Colonic mucosa (tissue), 4 donors: ENCODE data around the gene DNMT1. TPM values are rescaled to one million over a fixed set of nuclear protein-coding genes. Genes with fewer than 3 reads are reported as not detected.

Experiments
- DNase-seq: peaks from one replicate; pipeline ENCODE4 v3.0.0-alpha.2; 2020
- H3K27ac ChIP-seq: fragments of 200-600 bp; one replicate; pipeline ENCODE4 v1.8.0; 2021
- H3K27me3 ChIP-seq: fragments of 200-600 bp; one replicate; pipeline ENCODE4 v1.8.0; 2021
- H3K36me3 ChIP-seq: fragments of 200-600 bp; one replicate; pipeline ENCODE4 v1.8.0; 2021
- H3K4me1 ChIP-seq: fragments of 200-600 bp; one replicate; pipeline ENCODE4 v1.8.0; 2021; ENCODE audit warnings: mild to moderate bottlenecking
- H3K4me3 ChIP-seq: fragments of 200-600 bp; one replicate; pipeline ENCODE4 v1.8.0; 2021
- H3K9ac ChIP-seq, 2 donors: one replicate each; pipeline ENCODE4 v1.7.0; 2013; ENCODE audit warnings: control low read depth in 2 of 2, low read depth in 2 of 2, low read length in 2 of 2
- H3K9me3 ChIP-seq: fragments of 200-600 bp; one replicate; pipeline ENCODE4 v1.8.0; 2021
- CTCF ChIP-seq: fragments of 200-600 bp; IDR thresholded peaks from one replicate; pipeline ENCODE4 v1.8.0; 2022; ENCODE audit warnings: antibody characterized with exemption, mild to moderate bottlenecking
- intact Hi-C: fragments of 100-400 bp; cut with DNase I; formaldehyde crosslinking; loops from one replicate; pipeline ENCODE4 v1.14.1; 2022
- total RNA-seq, 2 donors: library from RNA; stranded (reverse); fragmentation: NEBNext Ultra II Directional in 1 of 2; extraction: Animal tissue kit (Norgen Biotek cat#: 25700) in 1 of 2; gene quantifications; one replicate each; pipeline ENCODE4 v1.2.1, GENCODE V29; 2021
- donor health status: healthy.
- donor health status: DM: no; HTN: no; CAD: no.
- donor health status: DM: no; HTN: no; CAD: no.

Gene DNMT1
- total RNA-seq, 2 donors from 2014 or later = 36.3 to 139 TPM

GRCh38 chr19:10114651-10115391 is 79.9 kb downstream of the DNMT1 start:
- DNase-seq = no peak
- intact Hi-C loops = no loop called here
- H3K4me1 ChIP-seq = no peaks in the 10 kb centered on the region

DNA sequence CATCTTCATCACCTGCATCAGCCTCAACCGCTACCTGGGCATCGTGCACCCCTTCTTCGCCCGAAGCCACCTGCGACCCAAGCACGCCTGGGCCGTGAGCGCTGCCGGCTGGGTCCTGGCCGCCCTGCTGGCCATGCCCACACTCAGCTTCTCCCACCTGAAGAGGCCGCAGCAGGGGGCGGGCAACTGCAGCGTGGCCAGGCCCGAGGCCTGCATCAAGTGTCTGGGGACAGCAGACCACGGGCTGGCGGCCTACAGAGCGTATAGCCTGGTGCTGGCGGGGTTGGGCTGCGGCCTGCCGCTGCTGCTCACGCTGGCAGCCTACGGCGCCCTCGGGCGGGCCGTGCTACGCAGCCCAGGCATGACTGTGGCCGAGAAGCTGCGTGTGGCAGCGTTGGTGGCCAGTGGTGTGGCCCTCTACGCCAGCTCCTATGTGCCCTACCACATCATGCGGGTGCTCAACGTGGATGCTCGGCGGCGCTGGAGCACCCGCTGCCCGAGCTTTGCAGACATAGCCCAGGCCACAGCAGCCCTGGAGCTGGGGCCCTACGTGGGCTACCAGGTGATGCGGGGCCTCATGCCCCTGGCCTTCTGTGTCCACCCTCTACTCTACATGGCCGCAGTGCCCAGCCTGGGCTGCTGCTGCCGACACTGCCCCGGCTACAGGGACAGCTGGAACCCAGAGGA is 80.6 kb downstream of the DNMT1 start:
- H3K4me3 ChIP-seq = no peak overlapping the region
- intact Hi-C loops = no loop called here
- TF ChIP-seq CTCF = no peak
- H3K27ac ChIP-seq = no peak overlapping the region
- H3K36me3 ChIP-seq = peaks cover 27% of the 10 kb centered on the region
- H3K9ac ChIP-seq = no peak overlapping the region
- DNase-seq = no peak
- H3K9me3 ChIP-seq = no peaks in the 10 kb centered on the region
- no peaks in the 10 kb centered on the region for H3K4me1 ChIP-seq
- no peaks in the 10 kb centered on the region for H3K27me3 ChIP-seq

More at GRCh38 chr19:10114651-10115391, 79.9 kb downstream of the DNMT1 start:
- H3K27ac ChIP-seq = no peak overlapping the region
- no peaks in the 10 kb centered on the region for H3K9me3 ChIP-seq
- H3K27me3 ChIP-seq = no peaks in the 10 kb centered on the region
- TF ChIP-seq CTCF = no peak
- no peak overlapping the region for H3K9ac ChIP-seq
- no peak overlapping the region for H3K4me3 ChIP-seq
- peaks cover 22% of the 10 kb centered on the region for H3K36me3 ChIP-seq

GRCh38 chr19:10113592-10113963 is 81.2 kb downstream of the DNMT1 start:
- H3K27ac ChIP-seq = no peak overlapping the region
- peaks cover 27% of the 10 kb centered on the region for H3K36me3 ChIP-seq
- peak overlapping the region in 1 of 2 donors; percentile 12 for H3K9ac ChIP-seq
- H3K4me1 ChIP-seq = no peaks in the 10 kb centered on the region
- no peak overlapping the region for H3K4me3 ChIP-seq
- intact Hi-C loops = no loop called here
- TF ChIP-seq CTCF = no peak
- H3K9me3 ChIP-seq = no peaks in the 10 kb centered on the region
- H3K27me3 ChIP-seq = no peaks in the 10 kb centered on the region
- no peak for DNase-seq

DNA sequence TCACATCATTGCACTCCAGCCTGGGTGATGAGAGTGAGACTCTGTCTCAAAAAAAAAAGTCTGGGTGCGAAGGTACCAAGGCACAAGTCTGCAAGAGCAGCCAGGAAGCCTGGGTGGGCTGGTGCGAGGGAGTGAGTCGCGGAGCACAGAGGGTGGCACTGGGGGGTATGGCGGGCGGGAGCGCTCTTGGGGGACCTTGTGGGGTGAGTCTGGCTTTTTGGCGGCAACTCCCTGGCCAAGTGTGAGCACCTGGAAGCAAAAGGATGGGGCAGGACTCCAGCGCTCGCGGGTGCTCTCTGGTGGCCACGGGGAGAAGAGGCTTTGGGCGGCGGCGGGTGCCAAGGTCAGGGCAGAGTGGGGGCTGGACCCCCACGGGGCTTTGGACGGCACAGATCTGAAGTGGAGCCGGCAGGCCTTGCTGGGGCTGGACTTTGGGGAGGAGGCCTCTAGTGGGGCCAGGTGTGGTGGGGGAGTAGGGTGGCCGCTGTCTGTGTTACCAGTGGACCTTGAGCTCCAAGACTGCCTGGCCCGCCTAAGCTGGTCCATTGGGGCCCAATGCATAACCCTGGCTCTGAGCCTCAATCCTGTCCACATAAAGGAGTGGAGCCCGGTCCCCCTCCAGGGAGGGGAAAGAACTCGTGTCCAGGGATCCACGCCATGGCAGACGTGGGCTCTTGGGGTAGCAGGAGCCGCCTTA is 81.7 kb downstream of the DNMT1 start:
- Histone ChIP-seq H3K9ac (peak overlapping the region; percentile 12), H3K27ac (peak overlapping the region; percentile 32), H3K9me3 (no peaks in the 10 kb centered on the region), H3K36me3 (peaks cover 27% of the 10 kb centered on the region), H3K4me3 (no peak overlapping the region), H3K4me1 (no peaks in the 10 kb centered on the region), H3K27me3 (no peaks in the 10 kb centered on the region)
- intact Hi-C loops = no loop called here
- peak; percentile 44 for TF ChIP-seq CTCF
- peak; percentile 69 for DNase-seq

- H3K9me3 ChIP-seq = no peaks in the 10 kb centered on the region
- H3K4me3 ChIP-seq = no peak overlapping the region
- peaks cover under 1% of the 10 kb centered on the region for H3K4me1 ChIP-seq
- peak overlapping the region; percentile 32 for H3K27ac ChIP-seq
- H3K9ac ChIP-seq = peak overlapping the region in 1 of 2 donors; percentile 60
- H3K36me3 ChIP-seq = peaks cover 28% of the 10 kb centered on the region
- TF ChIP-seq CTCF = no peak
- H3K27me3 ChIP-seq = no peaks in the 10 kb centered on the region
- no peak for DNase-seq
- intact Hi-C loops = no loop called here
These were observed 82.6 kb downstream of the DNMT1 start for GRCh38 chr19:10112037-10112761.
